Posterior vena cava (tissue), 2 donors: Measurements from ENCODE around the gene MICAL3. TPM values are rescaled to one million over a fixed set of nuclear protein-coding genes. Genes with fewer than 3 reads are reported as not detected.
A peak's percentile ranks its signal among the peaks of the same experiment; 100 is the strongest.
"Not testable (repeated sequence)": the region's sequence is repeated elsewhere in the genome, so short reads cannot be mapped to it uniquely, and the experiment has no call there.

Experiments
- DNase-seq: peaks from one replicate; pipeline ENCODE4 v3.0.0-alpha.2; 2020; ENCODE audit warnings: low spot score
- intact Hi-C, 2 donors: fragments of 100-400 bp; cut with DNase I; formaldehyde crosslinking; loops; one replicate each; pipeline versions ENCODE4 v1.14.1 to v1.14.2; 2022 to 2023
- total RNA-seq, 2 donors: library from RNA; stranded (reverse); fragmentation: NEBNext Ultra II Directional; extraction: Animal tissue kit (Norgen Biotek cat#: 25700); gene quantifications; one replicate each; pipeline ENCODE4 v1.2.1, GENCODE V29; 2021
- donor health status: DM: yes; HTN: yes; CAD: no.
- donor health status: DM: yes; HTN: yes; CAD: no.

MICAL3 gene
- total RNA-seq, 2 donors from 2014 or later: 106 to 114 TPM

DNA sequence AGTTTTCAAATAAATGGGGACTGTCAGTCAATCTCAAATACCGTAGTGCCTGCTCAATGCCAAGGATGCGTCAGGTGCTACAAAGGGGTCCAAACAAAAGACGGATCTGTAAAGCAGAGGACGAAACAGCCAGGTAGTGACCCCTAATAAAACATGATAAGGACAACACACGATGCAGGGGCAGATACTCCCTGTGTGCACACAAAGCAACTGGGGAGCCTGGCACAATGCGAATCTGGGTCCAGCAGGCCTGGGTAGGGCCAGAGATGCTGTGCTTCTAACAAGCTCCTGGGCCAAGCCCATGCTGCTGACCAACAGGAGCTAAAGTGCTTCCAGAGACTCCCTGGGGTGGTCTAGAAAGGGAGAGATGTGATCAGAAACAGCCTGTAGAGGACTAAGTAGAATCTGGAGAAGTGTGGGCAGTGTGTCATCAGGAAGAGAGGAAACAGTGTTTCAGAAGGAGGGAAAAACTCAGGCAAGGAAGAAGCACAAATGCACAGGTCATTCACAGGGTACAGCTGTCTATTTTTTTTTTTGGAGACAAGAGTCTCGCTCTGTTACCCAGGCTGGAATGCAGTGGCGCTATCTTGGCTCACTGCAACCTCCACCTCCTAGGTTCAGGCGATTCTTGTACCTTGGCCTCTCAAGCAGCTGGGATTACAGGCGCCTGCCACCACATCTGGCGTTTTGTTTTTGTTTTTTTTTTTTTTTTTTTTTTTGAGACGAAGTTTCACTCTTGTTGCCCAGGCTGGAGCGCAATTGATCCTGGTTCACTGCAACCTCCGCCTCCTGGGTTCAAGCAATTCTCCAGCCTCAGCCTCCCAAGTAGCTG lies 74.5 kb downstream of the MICAL3 start:
- no peak for DNase-seq
- intact Hi-C loops: no loop called here

DNA sequence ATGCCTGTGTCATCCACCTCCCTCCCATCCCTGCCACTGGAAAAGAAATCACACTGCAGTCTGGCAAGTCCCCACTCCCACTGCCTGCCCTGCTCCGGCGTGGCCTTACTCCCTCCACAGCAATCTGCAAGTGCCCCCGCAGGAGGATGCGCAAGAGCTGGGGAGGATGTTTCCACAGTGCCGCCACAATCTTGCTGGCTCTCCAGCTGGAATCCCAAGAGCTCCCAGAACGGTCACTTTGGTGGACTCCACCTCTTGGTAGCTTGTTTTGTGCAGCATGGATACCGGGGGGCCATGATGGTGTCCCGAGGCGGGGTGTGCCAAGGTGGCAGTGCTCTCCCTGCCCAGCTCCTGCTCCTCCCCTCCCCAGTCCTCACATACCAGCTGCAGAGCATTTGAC lies 76.3 kb downstream of the MICAL3 start:
- DNase-seq: no peak
- intact Hi-C loops: no loop called here

DNA sequence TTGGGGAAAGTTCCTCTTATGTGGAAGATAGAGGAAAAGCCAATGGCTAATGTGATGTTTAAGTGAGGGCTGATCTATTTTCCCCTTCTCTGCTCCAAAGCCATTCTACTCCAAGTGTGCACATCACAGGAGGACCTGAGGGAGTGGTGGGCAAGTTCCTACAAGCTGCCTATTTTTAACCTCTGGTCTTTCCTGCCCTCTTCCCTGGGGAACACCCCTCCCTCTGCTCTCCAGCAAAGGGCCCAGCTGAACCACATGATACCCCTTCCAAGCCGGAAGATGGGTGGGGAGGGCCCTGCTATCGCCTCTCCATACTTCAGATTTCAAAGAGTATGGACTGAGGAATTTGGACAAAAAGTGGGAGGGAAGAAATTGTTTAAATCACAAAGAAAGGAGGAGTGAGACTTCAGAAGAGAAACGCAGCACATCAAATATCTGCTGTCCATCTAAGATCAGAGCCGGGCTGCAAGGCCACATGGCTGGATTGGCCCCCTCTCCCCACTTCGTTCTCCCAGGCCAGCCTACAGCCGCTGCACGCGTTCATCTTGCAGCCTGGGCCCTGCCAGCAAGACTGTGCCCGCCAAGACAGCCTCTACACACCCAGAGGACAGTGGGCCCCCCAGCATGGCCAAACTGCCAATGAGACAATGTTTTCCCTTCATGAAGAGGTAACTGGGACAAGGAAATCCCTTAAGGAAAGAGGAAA lies 77.5 kb downstream of the MICAL3 start:
- intact Hi-C loops: no loop called here
- peak; percentile 64 for DNase-seq

DNA sequence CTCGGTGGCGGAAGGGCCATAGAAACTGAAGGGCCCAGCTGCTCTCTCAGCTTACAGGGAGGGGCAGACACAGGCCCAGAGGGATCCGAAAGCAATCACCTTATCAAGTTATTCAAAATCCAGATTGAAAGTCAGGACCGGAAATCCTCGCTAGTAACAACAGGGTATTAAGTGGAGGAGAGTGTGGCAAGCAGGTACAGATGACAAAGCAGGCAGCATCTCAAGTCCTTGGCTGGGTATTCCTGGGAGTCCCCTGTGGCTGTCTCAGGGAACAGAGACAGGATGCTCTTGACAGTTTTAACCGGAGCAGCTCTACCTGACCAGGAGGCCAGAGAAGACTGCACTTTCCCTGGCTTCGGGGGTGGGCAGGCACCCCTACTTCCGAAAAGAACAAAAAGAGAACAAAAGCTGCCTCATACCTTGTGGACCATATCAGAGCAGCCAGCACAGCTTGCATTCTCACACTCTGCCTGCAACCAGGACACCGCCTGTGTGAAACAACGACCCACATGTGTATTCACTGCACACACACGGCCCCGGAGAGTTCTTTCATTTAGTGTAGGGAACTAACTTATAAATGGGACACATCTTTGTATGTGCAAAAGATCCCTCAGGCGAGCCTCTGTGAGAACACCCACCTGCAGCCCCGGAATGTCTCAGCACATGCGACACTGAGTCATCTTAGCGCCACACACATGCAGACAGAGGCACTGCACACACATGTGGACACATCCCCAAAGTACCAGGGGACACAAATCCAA lies 78.3 kb downstream of the MICAL3 start:
- intact Hi-C loops: no loop called here
- DNase-seq: peak; percentile 41

DNA sequence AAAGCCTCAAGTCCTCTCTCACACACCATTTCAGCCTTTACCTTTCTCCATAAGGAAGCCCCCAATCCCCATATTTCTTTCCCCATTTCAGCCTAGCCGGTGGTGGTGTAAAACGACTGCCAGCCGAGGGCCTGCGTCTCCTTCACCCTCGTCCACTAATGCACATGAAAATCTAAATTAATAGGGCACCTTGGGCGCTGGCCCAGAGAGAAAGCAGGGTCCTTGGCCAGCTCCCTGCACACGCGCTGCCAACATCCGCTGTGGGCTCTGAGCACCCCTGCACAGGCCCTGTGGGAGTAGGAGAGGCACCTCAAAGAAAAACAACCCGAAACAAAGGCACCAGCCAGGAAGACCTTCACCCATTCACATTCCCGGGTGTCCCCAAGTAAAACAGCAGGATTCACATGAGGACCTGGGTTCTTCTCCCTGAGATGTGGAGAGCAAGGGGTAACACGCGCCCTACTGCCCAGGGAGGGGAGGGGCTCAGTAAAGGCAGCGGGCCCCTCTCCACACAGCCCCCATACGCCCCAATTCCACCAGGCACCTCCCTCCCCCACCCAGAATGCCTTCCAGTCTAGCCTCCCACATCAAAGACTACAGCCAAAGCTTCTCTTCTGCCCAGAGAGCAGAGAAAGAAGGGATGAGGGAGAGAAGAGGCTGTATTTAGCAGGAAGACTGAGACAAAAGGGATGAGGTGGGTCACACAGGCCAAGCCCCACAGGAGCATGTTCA lies 79.0 kb downstream of the MICAL3 start:
- intact Hi-C loops: no loop called here
- no peak for DNase-seq

DNA sequence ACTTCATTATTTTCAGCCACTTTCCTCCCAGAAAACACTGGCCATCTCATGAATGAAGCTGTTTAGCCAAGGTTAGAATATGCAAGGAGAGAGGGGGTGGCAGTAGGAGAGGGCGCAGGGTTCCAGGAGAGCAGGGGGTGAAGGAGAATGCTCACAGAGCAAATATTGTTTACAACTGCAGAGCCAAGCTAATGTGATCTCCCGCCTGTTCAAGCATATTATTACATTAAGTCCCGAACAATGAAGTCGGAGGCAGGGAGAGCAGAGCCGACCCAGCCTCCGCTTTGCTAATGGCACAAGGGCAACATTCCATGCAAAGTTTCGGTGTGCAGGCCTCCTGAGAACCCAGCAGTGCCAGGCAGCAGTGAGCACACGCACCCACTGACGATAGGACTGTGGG lies 80.1 kb downstream of the MICAL3 start:
- DNase-seq: no peak
- intact Hi-C loops: no loop called here

DNA sequence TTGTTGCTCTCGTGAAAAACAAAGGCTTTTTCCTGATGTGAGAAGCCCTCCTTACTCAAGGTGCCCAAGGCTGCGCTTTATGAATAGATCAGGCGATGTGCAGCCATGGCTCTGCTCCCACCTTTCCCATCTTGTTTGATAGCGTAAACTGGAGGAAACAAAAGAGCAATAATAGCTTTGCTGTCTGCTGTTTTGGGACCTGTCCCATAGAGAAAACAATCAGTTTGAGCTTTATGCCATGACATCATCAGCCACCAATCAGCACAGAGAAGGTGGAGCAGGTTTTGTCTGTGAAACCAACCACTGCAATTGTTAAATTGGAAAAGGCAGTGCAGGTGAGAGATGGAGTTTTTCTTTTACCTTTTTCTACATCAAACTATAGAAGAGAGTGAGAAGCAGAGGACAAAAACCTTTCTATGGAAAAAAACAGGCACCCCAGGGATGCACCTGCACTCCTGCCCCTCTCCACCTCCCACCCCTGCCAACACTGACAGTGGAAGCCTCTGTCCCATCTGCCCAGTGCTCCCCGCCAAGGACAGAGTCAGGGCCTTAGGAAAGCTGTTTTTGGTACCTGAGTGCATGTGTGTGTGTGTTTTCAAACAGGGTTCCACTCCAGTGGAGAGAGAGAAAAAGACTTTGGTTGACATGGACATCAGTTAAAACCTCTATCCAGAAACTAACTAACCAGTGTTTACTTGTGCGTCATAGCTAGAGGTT lies 80.7 kb downstream of the MICAL3 start:
- intact Hi-C loops: no loop called here
- DNase-seq: no peak

DNA sequence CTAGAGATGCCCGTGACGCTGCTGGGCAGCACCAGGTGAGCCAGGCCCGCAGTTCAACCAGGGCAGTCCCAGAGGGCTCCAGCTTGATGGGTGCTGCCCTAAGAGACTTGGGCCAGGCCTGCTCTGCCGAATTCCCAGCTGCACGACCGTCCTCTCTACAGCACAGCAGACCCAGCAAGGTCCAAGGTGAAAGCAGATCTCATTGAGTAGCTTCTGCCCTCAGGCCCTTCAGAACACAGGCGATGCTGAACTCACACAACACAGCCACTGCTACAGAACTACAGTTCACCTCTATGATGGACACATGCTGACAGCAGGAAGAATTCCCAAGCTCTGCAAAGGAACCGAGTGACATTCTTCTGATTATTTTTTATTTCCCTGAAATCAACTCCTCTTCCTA lies 81.6 kb downstream of the MICAL3 start:
- intact Hi-C loops: no loop called here
- DNase-seq: no peak

DNA sequence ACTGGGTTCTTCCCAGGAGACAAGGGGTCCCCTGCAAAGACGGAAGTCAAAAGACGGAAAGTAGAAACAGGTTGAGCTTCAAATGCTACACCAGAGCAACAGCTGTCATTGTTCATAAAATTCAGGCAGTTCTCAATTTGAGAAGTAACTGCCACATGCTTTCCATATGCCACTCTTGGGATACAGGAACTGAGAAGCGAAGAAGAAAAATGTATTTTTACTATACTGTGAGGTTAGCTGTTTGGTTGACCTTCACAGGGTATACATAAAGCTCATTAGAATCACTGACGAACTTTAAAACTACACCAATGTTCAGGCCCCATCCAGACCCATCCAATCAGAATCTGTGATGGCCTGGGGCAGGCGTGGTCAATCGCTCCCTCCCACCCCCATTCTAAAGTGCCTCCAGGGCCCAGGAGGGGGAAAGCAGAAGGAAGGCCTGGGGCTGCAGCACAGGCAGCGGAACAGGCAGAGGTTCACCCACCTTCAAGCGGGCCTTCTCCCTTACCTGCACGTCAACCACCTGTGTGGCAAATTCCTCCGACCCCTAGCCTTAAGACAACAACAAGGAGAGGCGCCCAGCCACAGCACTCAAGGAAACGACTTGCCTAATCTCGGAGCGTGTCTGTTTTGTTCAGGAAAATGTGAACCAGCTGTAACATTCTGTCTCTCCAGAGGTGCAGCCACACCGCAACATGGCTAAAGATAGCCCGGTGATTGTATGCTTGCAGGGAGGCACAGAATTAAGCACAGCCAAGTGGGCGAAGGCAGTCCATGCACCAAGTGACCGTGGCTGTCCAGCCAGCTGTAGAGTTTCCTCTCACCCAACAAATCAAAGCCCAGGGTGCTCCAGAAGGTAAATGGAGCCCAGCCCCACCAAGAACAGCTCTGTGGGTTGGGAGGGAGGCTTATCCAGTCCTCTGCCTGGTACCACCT lies 82.6 kb downstream of the MICAL3 start:
- DNase-seq: no peak
- intact Hi-C loops: no loop called here

DNA sequence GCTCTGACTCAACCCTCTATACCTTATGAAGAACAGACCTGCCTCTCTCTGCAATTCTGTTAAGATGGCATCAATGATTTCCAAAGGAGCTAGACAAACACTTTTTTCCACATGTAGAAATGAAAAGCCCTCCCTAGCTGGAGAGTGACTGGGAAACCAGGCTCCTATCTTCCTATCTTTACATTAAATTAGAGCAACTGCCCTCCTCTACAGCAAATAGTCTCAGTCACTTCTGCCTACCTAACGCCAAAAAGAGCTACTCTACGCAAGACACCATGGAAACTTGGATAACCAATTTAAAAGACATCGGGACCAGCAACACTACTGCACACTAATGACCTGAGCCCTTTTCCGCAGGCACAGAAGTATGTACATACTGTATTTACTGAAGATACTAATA lies 84.8 kb downstream of the MICAL3 start:
- intact Hi-C loops: no loop called here
- no peak for DNase-seq

DNA sequence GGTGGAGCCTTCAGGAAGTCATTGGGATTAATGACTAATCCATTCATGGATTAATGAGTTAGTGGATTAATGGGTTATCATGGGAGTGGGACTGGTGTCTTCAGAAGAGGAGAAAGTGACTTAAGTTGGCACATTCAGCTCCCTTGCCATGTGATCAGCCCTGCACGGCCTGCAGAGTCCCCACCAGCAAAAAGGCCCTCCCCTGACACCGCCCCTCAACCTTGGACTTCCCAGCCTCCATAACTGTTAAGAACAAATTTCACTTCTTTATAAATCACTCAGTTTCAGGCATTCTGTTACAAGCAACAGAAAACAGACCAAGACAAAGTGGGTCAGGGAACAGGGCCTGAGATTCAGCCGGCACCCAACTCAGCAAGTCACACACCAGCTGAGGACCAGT lies 85.3 kb downstream of the MICAL3 start:
- intact Hi-C loops: no loop called here
- no peak for DNase-seq

DNA sequence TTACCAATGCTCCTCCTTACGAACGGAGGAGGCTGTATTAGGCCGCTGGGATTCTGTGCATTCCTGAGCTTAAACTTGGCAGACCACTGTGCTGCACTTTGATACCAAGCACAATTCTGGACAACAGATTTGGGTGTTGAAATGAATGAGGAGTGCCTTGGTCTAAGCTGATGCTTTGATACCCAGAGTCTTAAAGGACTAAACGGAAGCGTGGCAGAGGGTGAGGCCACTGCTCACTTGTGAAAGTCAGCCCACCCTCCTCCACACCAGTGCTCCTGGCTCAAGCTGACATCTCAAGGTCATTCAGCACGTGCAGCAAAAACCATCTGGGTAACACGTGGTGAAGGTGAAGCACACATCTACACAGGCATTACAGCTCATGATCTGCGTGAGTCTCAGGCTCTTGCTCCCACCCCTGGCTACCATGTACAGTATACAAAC lies 85.9 kb downstream of the MICAL3 start:
- intact Hi-C loops: no loop called here
- no peak for DNase-seq

DNA sequence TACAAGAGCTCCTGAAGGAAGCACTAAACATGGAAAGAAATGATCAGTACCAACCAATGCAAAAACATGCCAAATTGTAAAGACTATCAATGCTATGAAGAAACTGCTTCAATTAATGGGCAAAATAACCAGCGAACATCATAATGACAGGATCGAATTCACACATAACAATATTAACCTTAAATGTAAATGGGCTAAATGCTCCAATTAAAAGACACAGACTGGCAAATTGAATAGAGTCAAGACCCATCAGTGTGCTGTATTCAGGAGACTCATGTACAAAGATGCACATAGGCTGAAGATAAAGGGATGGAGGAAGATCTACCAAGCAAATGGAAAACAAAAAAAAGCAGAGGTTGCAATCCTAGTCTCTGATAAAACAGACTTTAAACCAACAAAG lies 91.9 kb downstream of the MICAL3 start:
- intact Hi-C loops: loop anchor here in 1 of 2 donors (5.0 kb wide), 1 partner anchor 210 kb away; no protein-coding TSS in a partner anchor
- DNase-seq: not testable (repeated sequence)

DNA sequence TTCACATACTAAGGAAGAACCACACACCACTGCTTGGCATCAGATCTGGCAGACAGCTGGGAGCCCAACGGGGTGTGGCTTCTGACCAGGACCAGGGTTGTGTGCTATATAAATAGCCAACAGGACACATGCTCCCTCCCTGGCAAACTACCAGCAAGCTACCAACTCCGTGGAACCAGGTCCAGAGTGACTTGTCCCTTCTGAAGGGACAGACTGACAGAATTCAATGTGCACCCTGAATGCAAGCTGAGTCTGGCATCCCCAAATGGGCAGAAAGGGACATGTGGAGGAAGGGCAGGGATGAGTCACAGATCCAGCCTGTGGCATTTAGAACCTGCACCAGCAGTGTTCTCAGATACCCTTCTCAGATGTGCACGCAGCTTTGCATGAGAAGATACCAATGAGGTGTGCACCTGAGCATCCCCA lies 92.9 kb downstream of the MICAL3 start:
- DNase-seq: no peak
- intact Hi-C loops: loop anchor here in 1 of 2 donors (5.0 kb wide), 1 partner anchor 211 kb away; no protein-coding TSS in a partner anchor

DNA sequence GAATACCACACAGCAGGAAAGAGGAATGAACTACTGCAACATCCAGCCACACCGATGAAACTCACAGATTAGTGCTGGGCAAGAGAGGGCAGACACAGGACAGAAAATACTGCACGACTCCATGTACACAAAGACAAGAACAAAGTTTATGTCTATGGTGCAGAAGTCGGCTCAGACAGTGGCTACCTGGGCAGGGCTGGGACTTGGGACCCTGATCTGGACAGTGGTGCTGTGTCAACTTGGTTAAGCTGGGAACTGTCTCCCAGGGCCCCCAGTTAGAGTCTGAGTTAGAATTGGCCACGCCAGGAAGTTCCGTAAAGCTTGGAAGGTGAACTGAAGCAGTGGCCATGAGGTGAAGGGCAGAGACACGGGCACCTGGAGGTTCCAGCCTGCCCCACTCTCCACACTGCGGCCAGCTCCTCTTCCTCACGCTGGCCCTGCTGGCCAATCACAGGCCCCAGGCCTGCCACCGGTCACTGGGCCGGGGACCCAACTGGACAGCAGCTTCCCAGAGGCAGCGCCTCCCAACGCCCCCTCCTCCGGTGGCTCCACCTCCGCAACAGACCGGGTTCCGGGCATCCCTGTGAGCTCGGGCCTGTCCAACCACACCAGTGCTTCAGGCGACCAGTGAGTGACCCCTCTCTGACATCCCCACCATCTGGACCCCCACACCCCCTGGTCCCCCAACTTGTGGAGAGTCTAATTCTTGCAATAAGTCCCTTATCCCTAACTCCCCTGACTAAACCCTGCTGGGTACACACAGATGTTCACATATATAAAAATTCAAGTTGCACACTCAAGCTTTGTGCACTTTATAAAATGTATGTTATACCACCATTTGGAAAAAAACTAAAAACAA lies 93.7 kb downstream of the MICAL3 start:
- intact Hi-C loops: loop anchor here in 1 of 2 donors (5.0 kb wide), 1 partner anchor 212 kb away; no protein-coding TSS in a partner anchor
- peak; percentile 73 for DNase-seq

DNA sequence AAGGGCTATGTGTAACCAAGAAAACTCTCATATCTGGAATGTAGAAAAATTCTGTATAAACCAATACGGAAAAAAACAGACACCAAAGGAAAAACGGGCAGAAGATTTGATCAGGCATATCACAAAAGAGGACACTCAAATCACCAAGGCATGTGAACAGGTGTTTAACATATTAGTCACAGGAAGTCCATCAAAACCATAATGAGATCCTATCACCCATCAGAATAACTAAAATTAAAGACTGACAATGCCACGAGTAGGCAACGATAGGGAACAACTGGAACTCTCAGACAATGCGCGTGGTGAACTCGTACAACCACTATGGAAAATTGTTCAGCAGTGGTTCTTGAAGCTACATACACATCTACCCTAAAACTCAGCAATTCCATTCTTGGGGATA lies 94.5 kb downstream of the MICAL3 start:
- intact Hi-C loops: loop anchor here in 1 of 2 donors (5.0 kb wide), 1 partner anchor 212 kb away; no protein-coding TSS in a partner anchor

DNA sequence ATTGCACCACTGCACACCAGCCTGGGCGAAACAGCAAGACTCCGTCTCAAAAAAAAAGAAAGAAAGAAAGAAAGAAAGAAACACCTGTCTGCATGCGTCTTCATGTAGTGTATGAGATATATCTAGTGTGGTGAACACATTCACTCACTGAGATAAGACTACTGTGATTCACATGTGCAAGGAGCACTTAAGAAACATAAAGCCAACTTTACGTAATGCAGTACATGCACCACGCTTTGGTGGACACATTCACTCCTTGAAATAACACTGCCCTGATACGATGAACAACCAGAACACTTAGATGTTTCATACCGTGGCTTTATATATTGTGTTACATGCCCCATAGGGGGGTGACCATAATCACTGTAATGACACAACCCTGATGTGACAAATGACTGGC lies 96.0 kb downstream of the MICAL3 start:
- DNase-seq: no peak
- intact Hi-C loops: no loop called here

More for the DNA sequence above, 94.5 kb downstream of the MICAL3 start:
- DNase-seq: no peak
